HepG2 (cell line): Measurements from ENCODE around the gene GPD1. TPM values are rescaled to one million over a fixed set of nuclear protein-coding genes. Genes with fewer than 3 reads are reported as not detected.

ENCODE experiments used
- ATAC-seq: fragments of 200-7000 bp; cut with Tn5 transposase; 3 replicates; pipeline ENCODE4 v1.9.1; 2020; ENCODE audit warnings: mild to moderate bottlenecking, moderate library complexity
- BruUV-seq: library from RNA; stranded (reverse); fragments of 400-500 nt; replicated peaks from 2 replicates; lab custom pipeline; 2021; lab: Mats Ljungman, UMichigan
- CTCF ChIA-PET: fragments of 300-600 bp; formaldehyde crosslinking; extraction: SDS; loops from one replicate; lab custom pipeline; 2021; ENCODE audit warnings: low total read pairs, inconsistent platforms, low intra/inter-chr PET ratio; lab: Yijun Ruan, JAX
- POLR2A ChIA-PET: fragments of 350-600 bp; sonication (Branson Sonifier 250); formaldehyde crosslinking; loops from one replicate; lab custom pipeline; 2020; ENCODE audit warnings: antibody characterized with exemption, inconsistent platforms; lab: Yijun Ruan, JAX
- DNase-seq: peaks from one replicate; pipeline ENCODE4 v3.0.0-alpha.2; 2015; ENCODE audit warnings: low spot score
- FAIRE-seq: peaks from 3 replicates; lab custom pipeline; 2011; peaks lifted over from hg19 to GRCh38; lab: Jason Lieb, UNC
- H2AFZ ChIP-seq: one replicate; pipeline ENCODE4 v1.6.1; 2011; ENCODE audit warnings: low read length, inconsistent platforms
- H3K27ac ChIP-seq: fragments of 300-600 bp; 3 replicates; pipeline ENCODE4 v1.8.0; 2011; ENCODE audit warnings: mixed run types, mild to moderate bottlenecking, mixed read lengths, low read length, inconsistent platforms; ENCODE audit not compliant: insufficient read depth; ENCODE audit errors: extremely low read length
- H3K27me3 ChIP-seq, 2 experiments: fragments of 200-600 bp in 1 of 2; 2 replicates in 1 of 2; 3 replicates in 1 of 2; pipeline versions ENCODE4 v1.6.0 to v1.8.0; 2011; ENCODE audit warnings: low read length in 2 of 2, mild to moderate bottlenecking in 2 of 2, moderate library complexity in 2 of 2, inconsistent platforms in 1 of 2; ENCODE audit not compliant: insufficient read depth in 2 of 2, control insufficient read depth in 1 of 2
- H3K36me3 ChIP-seq, 2 experiments: fragments of 200-600 bp in 1 of 2; replicated peaks in 1 of 2; 2 replicates in 1 of 2; 3 replicates in 1 of 2; pipeline versions ENCODE4 v1.5.1 to v1.8.0; 2011; ENCODE audit warnings: low read length in 2 of 2, inconsistent platforms in 1 of 2; ENCODE audit not compliant: insufficient read depth in 2 of 2, control insufficient read depth in 1 of 2
- H3K4me1 ChIP-seq: 2 replicates; pipeline ENCODE4 v1.5.1; 2012; ENCODE audit warnings: low read length, inconsistent platforms; ENCODE audit not compliant: insufficient read depth
- H3K4me2 ChIP-seq: 2 replicates; pipeline ENCODE4 v1.6.0; 2011; ENCODE audit warnings: low read depth, low read length, inconsistent platforms
- H3K4me3 ChIP-seq, 3 experiments: fragments of 200-600 bp in 1 of 3; sonication (generic), shearing (Covaris generic) in 1 of 3; replicated peaks in 1 of 3; 2 replicates each; pipeline ENCODE4 v1.5.1; 2011 to 2016; ENCODE audit warnings: low read length in 3 of 3, inconsistent platforms in 2 of 3, low read depth in 2 of 3, mild to moderate bottlenecking in 2 of 3, control low read depth in 1 of 3, mixed read lengths in 1 of 3; ENCODE audit not compliant: insufficient read depth in 1 of 3
- H3K79me2 ChIP-seq: one replicate; pipeline ENCODE4 v1.6.1; 2011; ENCODE audit warnings: low read length, inconsistent platforms; ENCODE audit not compliant: insufficient read depth
- H3K9ac ChIP-seq: 2 replicates; pipeline ENCODE4 v1.6.0; 2011; ENCODE audit warnings: mild to moderate bottlenecking, low read depth, low read length, inconsistent platforms; ENCODE audit not compliant: insufficient read depth
- H3K9me3 ChIP-seq: 2 replicates; pipeline ENCODE4 v1.5.1; 2012; ENCODE audit warnings: mild to moderate bottlenecking, low read length
- H4K20me1 ChIP-seq: 2 replicates; pipeline ENCODE4 v1.6.0; 2011; ENCODE audit warnings: inconsistent platforms, mild to moderate bottlenecking, low read length, moderate library complexity; ENCODE audit not compliant: insufficient read depth
- AGO2 ChIP-seq: fragments of 200-400 bp; formaldehyde crosslinking; optimal IDR thresholded peaks from 2 replicates; pipeline ENCODE3; 2017; ENCODE audit warnings: mild to moderate bottlenecking, low read depth, low read length, moderate library complexity
- EP300 ChIP-seq, 3 experiments: sonication (generic) in 1 of 3; formaldehyde crosslinking in 1 of 3; IDR thresholded peaks; 2 replicates each; pipeline versions ENCODE4 v1.5.1 to v1.6.1; 2011 to 2020; ENCODE audit warnings: low read depth in 2 of 3, low read length in 2 of 3, borderline replicate concordance in 1 of 3, improper control_type of control experiment in 1 of 3, mild to moderate bottlenecking in 1 of 3, missing genetic modification reagents in 1 of 3, moderate library complexity in 1 of 3
- HCFC1 ChIP-seq: fragments of 150-350 bp; IDR thresholded peaks from 2 replicates; pipeline ENCODE4 v1.6.1; 2014; ENCODE audit warnings: low read depth, low read length
- HDAC2 ChIP-seq: sonication (generic); formaldehyde crosslinking; IDR thresholded peaks from 2 replicates; pipeline ENCODE4 v1.4.0; 2020; ENCODE audit warnings: missing genetic modification reagents
- HES4 ChIP-seq: sonication (generic); formaldehyde crosslinking; IDR thresholded peaks from 2 replicates; pipeline ENCODE4 v1.9.0; 2021; ENCODE audit warnings: mild to moderate bottlenecking, missing genetic modification reagents, borderline replicate concordance
- MAFK ChIP-seq, 2 experiments: IDR thresholded peaks in 1 of 2; conservative IDR thresholded peaks in 1 of 2; 2 replicates each; pipeline ENCODE4 v1.6.1; 2011; ENCODE audit warnings: improper control_type of control experiment in 2 of 2, low read length in 2 of 2
- YEATS4 ChIP-seq: sonication (generic); formaldehyde crosslinking; IDR thresholded peaks from 2 replicates; pipeline ENCODE4 v1.4.0; 2020; ENCODE audit warnings: missing genetic modification reagents, borderline replicate concordance
- ZNF235 ChIP-seq: sonication (generic); formaldehyde crosslinking; IDR thresholded peaks from 2 replicates; pipeline ENCODE4 v1.8.1; 2023; ENCODE audit warnings: mild to moderate bottlenecking, missing genetic modification reagents, borderline replicate concordance
- ZNF274 ChIP-seq: sonication (generic); formaldehyde crosslinking; IDR thresholded peaks from 2 replicates; pipeline ENCODE4 v1.5.1; 2020; ENCODE audit warnings: mild to moderate bottlenecking, missing genetic modification reagents
- WGBS: methylation state at CpG from one replicate; pipeline ENCODE4 v1.1.6; 2017; ENCODE audit warnings: low lambda C conversion rate; 5-methylcytosine and 5-hydroxymethylcytosine counted together
- in situ Hi-C: cut with HindIII; loops from 2 replicates; pipeline ENCODE4 v1.10.0; 2017; ENCODE audit warnings: low pct_unique_long_range_greater_than_20kb; ENCODE audit not compliant: extremely low pct_ligation_motif_present
- intact Hi-C: fragments of 100-400 bp; cut with micrococcal nuclease; formaldehyde crosslinking; loops from one replicate; pipeline ENCODE4 v1.10.0; 2022; ENCODE audit not compliant: unreplicated experiment
- polyA plus RNA-seq, 8 experiments: library from polyadenylated mRNA; depleted of rRNA in 3 of 8; stranded (reverse) in 7 of 8; unstranded in 1 of 8; fragments of >200 nt; fragmentation: Illumina TruSeq in 4 of 8; extraction: Trizol in 4 of 8; gene quantifications; 2 replicates each; pipeline versions ENCODE4 v1.2.1 to v1.2.3, GENCODE V29; 2011 to 2016; ENCODE audit warnings: low read depth in 4 of 8, missing spikeins in 1 of 8, mixed read lengths in 1 of 8; ENCODE audit not compliant: insufficient read depth in 1 of 8
- total RNA-seq, 5 experiments: library from RNA; depleted of rRNA; stranded (reverse); fragments of >200 nt; fragmentation: Illumina TruSeq; extraction: Trizol; gene quantifications; 2 replicates each; pipeline ENCODE4 v1.2.3, GENCODE V29; 2016; ENCODE audit warnings: low read depth in 1 of 5
- TF ChIP-seq, protein P1 (sequence below): sonication (generic); formaldehyde crosslinking; IDR thresholded peaks from 2 replicates; pipeline ENCODE4 v1.4.0; 2020; ENCODE audit warnings: missing genetic modification reagents
- TF ChIP-seq, protein P2 (sequence below): sonication (generic); formaldehyde crosslinking; IDR thresholded peaks from 2 replicates; pipeline ENCODE4 v1.4.0; 2020; ENCODE audit warnings: low read depth, mild to moderate bottlenecking, missing genetic modification reagents
- TF ChIP-seq, protein P3 (sequence below): sonication (generic); formaldehyde crosslinking; IDR thresholded peaks from 2 replicates; pipeline ENCODE4 v1.5.0; 2020; ENCODE audit warnings: mild to moderate bottlenecking, missing genetic modification reagents, moderate library complexity
- TF ChIP-seq, protein P4 (sequence below): sonication (generic); formaldehyde crosslinking; IDR thresholded peaks from 2 replicates; pipeline ENCODE4 v1.8.1; 2023; ENCODE audit warnings: mild to moderate bottlenecking, missing genetic modification reagents

GPD1 gene
- total and polyA plus RNA-seq, 2 of the 13 experiments (the other 11 are each of a cell fraction or from before 2014, with no cell fraction given), result 3.7 to 30.6 TPM

DNA sequence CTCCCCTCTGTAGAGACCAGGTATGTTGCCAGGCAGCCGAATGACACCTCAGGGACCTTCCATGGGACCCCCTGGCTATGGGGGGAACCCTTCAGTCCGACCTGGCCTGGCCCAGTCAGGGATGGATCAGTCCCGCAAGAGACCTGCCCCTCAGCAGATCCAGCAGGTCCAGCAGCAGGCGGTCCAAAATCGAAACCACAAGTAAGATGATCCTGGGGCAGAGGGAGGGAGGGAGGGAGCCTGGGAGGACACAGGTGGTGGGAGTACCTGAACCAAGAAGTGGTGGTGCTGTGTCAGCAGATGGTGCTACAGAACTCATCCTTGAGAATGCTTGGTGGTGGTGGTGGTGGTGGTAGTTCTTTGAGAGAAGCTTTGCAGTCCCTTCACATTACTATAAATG is 17.7 kb upstream of the GPD1 start:
- DNase-seq (no peak), ATAC-seq (no peak), FAIRE-seq (no peak)
- Histone ChIP-seq H3K27me3 (no peaks in the 10 kb centered on the region), H4K20me1 (peaks cover 4% of the 10 kb centered on the region; the same call in 1 of the 2 replicates), H3K4me2 (peak overlapping the region; percentile 89), H3K36me3 (peaks cover 11 to 36% of the 10 kb centered on the region in 2 experiments), H3K9ac (peak overlapping the region; percentile 74), H3K27ac (peak overlapping the region; percentile 88), H3K4me3 (peak overlapping the region; percentile 58 to 77 (median 73)), H3K4me1 (peaks cover 71% of the 10 kb centered on the region), H3K79me2 (peaks cover 17% of the 10 kb centered on the region), H2AFZ (no peak overlapping the region), H3K9me3 (no peaks in the 10 kb centered on the region)
- intact Hi-C loops, result no loop called here
- in situ Hi-C loops, result no loop called here
- TF ChIP-seq ZNF235 (no peak), ZNF274 (CRISPR knock-in tag) (no peak), HCFC1 (no peak), HDAC2 (no peak), HES4 (no peak), AGO2 (no peak), EP300 (IDR thresholded peaks at IDR 0.05; ENCODE audit: low read depth in 2 of 2, low read length in 2 of 2) (no peak), EP300 (CRISPR knock-in tag; IDR thresholded peaks at IDR 0.05; ENCODE audit: borderline replicate concordance) (no peak), MAFK (conservative IDR thresholded peaks at IDR 0.05 in 1 of 2, IDR thresholded peaks at IDR 0.05 in 1 of 2; ENCODE audit: low read length in 2 of 2) (peak; percentile 16 to 32; a peak in 2 of 4 replicates), YEATS4 (CRISPR knock-in tag) (no peak)
- TF ChIP-seq, protein P1, sequence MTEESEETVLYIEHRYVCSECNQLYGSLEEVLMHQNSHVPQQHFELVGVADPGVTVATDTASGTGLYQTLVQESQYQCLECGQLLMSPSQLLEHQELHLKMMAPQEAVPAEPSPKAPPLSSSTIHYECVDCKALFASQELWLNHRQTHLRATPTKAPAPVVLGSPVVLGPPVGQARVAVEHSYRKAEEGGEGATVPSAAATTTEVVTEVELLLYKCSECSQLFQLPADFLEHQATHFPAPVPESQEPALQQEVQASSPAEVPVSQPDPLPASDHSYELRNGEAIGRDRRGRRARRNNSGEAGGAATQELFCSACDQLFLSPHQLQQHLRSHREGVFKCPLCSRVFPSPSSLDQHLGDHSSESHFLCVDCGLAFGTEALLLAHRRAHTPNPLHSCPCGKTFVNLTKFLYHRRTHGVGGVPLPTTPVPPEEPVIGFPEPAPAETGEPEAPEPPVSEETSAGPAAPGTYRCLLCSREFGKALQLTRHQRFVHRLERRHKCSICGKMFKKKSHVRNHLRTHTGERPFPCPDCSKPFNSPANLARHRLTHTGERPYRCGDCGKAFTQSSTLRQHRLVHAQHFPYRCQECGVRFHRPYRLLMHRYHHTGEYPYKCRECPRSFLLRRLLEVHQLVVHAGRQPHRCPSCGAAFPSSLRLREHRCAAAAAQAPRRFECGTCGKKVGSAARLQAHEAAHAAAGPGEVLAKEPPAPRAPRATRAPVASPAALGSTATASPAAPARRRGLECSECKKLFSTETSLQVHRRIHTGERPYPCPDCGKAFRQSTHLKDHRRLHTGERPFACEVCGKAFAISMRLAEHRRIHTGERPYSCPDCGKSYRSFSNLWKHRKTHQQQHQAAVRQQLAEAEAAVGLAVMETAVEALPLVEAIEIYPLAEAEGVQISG (CRISPR knock-in tag), result 0 out of 2 replicates have a peak, but pooled peaks have one; percentile 23
- TF ChIP-seq, protein P2, sequence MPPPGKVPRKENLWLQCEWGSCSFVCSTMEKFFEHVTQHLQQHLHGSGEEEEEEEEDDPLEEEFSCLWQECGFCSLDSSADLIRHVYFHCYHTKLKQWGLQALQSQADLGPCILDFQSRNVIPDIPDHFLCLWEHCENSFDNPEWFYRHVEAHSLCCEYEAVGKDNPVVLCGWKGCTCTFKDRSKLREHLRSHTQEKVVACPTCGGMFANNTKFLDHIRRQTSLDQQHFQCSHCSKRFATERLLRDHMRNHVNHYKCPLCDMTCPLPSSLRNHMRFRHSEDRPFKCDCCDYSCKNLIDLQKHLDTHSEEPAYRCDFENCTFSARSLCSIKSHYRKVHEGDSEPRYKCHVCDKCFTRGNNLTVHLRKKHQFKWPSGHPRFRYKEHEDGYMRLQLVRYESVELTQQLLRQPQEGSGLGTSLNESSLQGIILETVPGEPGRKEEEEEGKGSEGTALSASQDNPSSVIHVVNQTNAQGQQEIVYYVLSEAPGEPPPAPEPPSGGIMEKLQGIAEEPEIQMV (CRISPR knock-in tag), result no peak
- TF ChIP-seq, protein P3, sequence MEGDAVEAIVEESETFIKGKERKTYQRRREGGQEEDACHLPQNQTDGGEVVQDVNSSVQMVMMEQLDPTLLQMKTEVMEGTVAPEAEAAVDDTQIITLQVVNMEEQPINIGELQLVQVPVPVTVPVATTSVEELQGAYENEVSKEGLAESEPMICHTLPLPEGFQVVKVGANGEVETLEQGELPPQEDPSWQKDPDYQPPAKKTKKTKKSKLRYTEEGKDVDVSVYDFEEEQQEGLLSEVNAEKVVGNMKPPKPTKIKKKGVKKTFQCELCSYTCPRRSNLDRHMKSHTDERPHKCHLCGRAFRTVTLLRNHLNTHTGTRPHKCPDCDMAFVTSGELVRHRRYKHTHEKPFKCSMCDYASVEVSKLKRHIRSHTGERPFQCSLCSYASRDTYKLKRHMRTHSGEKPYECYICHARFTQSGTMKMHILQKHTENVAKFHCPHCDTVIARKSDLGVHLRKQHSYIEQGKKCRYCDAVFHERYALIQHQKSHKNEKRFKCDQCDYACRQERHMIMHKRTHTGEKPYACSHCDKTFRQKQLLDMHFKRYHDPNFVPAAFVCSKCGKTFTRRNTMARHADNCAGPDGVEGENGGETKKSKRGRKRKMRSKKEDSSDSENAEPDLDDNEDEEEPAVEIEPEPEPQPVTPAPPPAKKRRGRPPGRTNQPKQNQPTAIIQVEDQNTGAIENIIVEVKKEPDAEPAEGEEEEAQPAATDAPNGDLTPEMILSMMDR (CRISPR knock-in tag), result 0 out of 2 replicates have a peak, but pooled peaks have one; percentile 9
- TF ChIP-seq, protein P4, sequence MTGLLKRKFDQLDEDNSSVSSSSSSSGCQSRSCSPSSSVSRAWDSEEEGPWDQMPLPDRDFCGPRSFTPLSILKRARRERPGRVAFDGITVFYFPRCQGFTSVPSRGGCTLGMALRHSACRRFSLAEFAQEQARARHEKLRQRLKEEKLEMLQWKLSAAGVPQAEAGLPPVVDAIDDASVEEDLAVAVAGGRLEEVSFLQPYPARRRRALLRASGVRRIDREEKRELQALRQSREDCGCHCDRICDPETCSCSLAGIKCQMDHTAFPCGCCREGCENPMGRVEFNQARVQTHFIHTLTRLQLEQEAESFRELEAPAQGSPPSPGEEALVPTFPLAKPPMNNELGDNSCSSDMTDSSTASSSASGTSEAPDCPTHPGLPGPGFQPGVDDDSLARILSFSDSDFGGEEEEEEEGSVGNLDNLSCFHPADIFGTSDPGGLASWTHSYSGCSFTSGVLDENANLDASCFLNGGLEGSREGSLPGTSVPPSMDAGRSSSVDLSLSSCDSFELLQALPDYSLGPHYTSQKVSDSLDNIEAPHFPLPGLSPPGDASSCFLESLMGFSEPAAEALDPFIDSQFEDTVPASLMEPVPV (CRISPR knock-in tag), result no peak
- 79% methylated on average over 3 of the region's 5 CpGs for WGBS
- ChIA-PET CTCF (no interaction called here), POLR2A (interaction anchor here (1.6 to 7.4 kb wide), 4 partner anchors 8 to 30 kb away, joined by 5 to 265 read pairs (median 18); partner anchors contain the start of genes COX14 and GPD1)
- no TSS peak for BruUV-seq
